Mesothelial cell of epicardium (in vitro differentiated cells): ENCODE measurements around the gene TNFSF10. TPM values are rescaled to one million over a fixed set of nuclear protein-coding genes. Genes with fewer than 3 reads are reported as not detected.

Experiments
- DNase-seq, 2 experiments: peaks; one replicate each; pipeline ENCODE4 v3.0.0; 2021; ENCODE audit warnings: low spot score in 2 of 2; ENCODE audit not compliant: unreplicated experiment in 2 of 2
- H3K27ac Mint-ChIP-seq: 2 replicates; pipeline ENCODE4 v1.8.0; 2021; ENCODE audit warnings: mixed read lengths
- H3K27me3 Mint-ChIP-seq: 2 replicates; pipeline ENCODE4 v1.8.0; 2021; ENCODE audit warnings: low read depth, mixed read lengths
- H3K36me3 Mint-ChIP-seq: 2 replicates; pipeline ENCODE4 v1.8.0; 2021; ENCODE audit warnings: mixed read lengths
- H3K4me1 Mint-ChIP-seq: 2 replicates; pipeline ENCODE4 v1.8.0; 2021; ENCODE audit warnings: mixed read lengths
- H3K4me3 Mint-ChIP-seq: 2 replicates; pipeline ENCODE4 v1.8.0; 2021; ENCODE audit warnings: mild to moderate bottlenecking, moderate library complexity, mixed read lengths
- H3K9me3 Mint-ChIP-seq: 2 replicates; pipeline ENCODE4 v1.8.0; 2021; ENCODE audit warnings: mixed read lengths
- total RNA-seq: library from RNA; stranded (reverse); gene quantifications from 3 replicates; pipeline ENCODE4 v1.2.1, GENCODE V29; 2021
- TF ChIP-seq, protein P1 (sequence below): fragments of 200-600 bp; sonication (generic); IDR thresholded peaks from one replicate; pipeline ENCODE4 v1.5.0; 2021; ENCODE audit warnings: antibody characterized with exemption; ENCODE audit not compliant: unreplicated experiment

TNFSF10 gene
- total RNA-seq, 1 donor from 2014 or later = 1.7 TPM

DNA sequence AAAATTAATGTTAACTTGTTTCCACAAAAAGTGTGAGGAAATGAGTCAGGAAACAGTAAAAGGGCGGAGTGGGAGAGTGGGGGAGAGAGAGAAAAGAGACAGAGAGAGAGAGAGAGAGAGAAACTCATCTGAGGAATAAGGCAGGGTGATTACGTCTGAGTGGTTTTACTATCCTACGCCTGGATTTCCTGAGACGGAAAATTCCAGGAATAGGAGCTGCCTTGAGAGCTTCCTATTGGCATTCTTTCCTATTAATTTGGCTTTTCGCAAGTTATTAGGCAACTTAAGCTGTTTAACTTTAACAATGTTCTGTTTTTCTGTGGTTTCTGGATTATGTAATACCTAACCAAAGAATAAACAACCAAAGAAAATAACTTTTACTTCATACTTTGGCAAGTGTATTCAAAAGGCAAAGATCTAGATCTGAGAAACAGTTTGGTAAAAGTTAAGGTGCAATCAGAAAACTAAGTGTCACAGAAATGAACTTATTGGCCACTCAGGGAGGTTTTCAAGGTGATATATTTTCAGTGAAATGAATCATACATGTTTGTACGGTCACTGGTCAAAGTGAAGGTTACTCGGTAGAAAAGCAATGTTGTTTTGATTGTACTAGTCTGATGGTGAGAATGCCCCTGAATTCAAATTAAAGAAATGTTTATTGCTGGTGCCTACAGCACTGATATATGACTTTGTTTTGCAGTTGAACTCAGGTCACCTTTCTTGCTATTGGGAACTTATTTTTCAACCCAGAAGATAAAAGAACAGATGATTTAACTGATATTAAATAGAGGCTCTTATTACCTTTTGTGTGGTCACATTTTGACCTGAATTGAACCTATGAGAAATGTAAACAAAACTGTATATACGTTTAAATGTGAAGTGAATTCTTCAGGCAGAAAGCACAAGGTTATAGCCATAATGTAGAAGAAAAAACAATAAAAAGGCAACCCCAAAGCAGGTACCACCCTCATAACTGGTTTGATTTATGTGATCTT is 39.9 kb upstream of the TNFSF10 start:
- no peak for DNase-seq
- peaks cover 5% of the 10 kb centered on the region for H3K9me3 Mint-ChIP-seq
- peaks cover 30% of the 10 kb centered on the region for H3K4me1 Mint-ChIP-seq
- no peak overlapping the region for H3K4me3 Mint-ChIP-seq
- TF ChIP-seq, protein P1, sequence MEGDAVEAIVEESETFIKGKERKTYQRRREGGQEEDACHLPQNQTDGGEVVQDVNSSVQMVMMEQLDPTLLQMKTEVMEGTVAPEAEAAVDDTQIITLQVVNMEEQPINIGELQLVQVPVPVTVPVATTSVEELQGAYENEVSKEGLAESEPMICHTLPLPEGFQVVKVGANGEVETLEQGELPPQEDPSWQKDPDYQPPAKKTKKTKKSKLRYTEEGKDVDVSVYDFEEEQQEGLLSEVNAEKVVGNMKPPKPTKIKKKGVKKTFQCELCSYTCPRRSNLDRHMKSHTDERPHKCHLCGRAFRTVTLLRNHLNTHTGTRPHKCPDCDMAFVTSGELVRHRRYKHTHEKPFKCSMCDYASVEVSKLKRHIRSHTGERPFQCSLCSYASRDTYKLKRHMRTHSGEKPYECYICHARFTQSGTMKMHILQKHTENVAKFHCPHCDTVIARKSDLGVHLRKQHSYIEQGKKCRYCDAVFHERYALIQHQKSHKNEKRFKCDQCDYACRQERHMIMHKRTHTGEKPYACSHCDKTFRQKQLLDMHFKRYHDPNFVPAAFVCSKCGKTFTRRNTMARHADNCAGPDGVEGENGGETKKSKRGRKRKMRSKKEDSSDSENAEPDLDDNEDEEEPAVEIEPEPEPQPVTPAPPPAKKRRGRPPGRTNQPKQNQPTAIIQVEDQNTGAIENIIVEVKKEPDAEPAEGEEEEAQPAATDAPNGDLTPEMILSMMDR = no peak
- no peaks in the 10 kb centered on the region for H3K36me3 Mint-ChIP-seq
- H3K27me3 Mint-ChIP-seq = no peaks in the 10 kb centered on the region
- H3K27ac Mint-ChIP-seq = peak overlapping the region; percentile 96

DNA sequence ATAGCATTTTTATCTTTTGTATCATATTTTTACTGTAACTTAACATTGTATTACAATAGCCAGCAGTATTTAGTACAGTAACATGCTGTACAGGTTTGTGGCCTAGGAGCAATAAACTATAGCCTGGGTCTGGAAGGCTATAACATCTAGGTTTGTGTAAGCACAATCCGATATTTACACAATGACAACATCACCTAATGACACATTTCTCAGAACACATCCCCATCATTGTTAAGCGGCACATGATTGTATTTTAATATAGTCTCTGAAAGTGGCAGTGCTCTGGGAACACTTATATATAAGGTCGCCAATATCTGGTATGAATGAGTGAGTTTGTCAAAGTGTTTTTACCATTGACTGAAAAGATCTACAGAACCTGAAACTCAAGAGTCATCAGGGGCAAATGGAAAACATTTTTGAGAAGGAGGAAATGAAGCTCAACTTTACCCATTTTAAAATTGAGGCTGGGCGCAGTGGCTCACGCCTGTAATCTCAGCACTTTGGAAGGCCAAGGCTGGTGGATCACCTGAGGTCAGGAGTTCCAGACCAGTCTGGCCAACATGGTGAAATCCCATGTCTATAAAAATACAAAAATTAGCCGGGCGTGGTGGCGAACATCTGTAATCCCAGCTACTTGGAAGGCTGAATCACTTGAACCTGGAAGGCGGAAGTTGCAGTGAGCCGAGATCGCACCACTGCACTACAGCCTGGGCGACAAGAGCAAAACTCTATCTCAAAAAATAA is 38.8 kb upstream of the TNFSF10 start:
- H3K4me3 Mint-ChIP-seq = no peak overlapping the region
- H3K27ac Mint-ChIP-seq = peak overlapping the region; percentile 56
- TF ChIP-seq, protein P1 = no peak
- no peaks in the 10 kb centered on the region for H3K27me3 Mint-ChIP-seq
- H3K36me3 Mint-ChIP-seq = no peaks in the 10 kb centered on the region
- no peaks in the 10 kb centered on the region for H3K9me3 Mint-ChIP-seq
- DNase-seq = no peak
- peaks cover 33% of the 10 kb centered on the region for H3K4me1 Mint-ChIP-seq

GRCh38 chr3:172560586-172560985 is 37.4 kb upstream of the TNFSF10 start:
- Mint-ChIP-seq H3K27me3 (no peaks in the 10 kb centered on the region), H3K9me3 (no peaks in the 10 kb centered on the region), H3K27ac (peak overlapping the region; percentile 79)

DNA sequence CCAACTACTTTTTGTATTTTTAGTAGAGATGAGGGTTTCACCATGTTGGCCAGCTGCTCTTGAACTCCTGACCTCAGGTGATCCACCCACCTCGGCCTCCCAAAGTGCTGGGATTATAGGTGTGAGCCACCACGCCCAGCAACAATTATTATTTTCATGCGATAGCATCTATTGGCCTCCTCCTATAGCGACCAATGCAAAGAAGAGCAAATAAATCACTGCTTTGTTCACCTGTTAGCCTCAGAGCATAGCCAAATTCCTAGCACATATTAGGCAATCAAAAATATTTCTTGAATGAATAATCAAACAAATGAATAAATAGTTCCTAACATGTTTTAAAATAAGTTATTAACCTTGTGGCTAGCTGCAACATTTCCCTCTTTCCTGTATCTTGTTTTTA is 36.8 kb upstream of the TNFSF10 start:
- Mint-ChIP-seq H3K27me3 (no peaks in the 10 kb centered on the region), H3K4me3 (no peak overlapping the region), H3K4me1 (peaks cover 36% of the 10 kb centered on the region), H3K27ac (no peak overlapping the region), H3K36me3 (no peaks in the 10 kb centered on the region), H3K9me3 (no peaks in the 10 kb centered on the region)
- TF ChIP-seq, protein P1 = no peak
- no peak for DNase-seq

More at GRCh38 chr3:172560586-172560985, 37.4 kb upstream of the TNFSF10 start:
- TF ChIP-seq, protein P1 = no peak
- Mint-ChIP-seq H3K4me3 (no peak overlapping the region), H3K36me3 (no peaks in the 10 kb centered on the region), H3K4me1 (peaks cover 36% of the 10 kb centered on the region)
- no peak for DNase-seq

- Mint-ChIP-seq H3K4me3 (no peak overlapping the region), H3K4me1 (peaks cover 34% of the 10 kb centered on the region), H3K9me3 (no peaks in the 10 kb centered on the region), H3K27ac (no peak overlapping the region), H3K36me3 (no peaks in the 10 kb centered on the region), H3K27me3 (no peaks in the 10 kb centered on the region)
- TF ChIP-seq, protein P1 = no peak
- no peak for DNase-seq
These were observed 35.8 kb upstream of the TNFSF10 start for GRCh38 chr3:172559020-172559419.
